ENCODE data around the gene ACSL1. TPM values are rescaled to one million over a fixed set of nuclear protein-coding genes. Genes with fewer than 3 reads are reported as not detected.
"Not testable (repeated sequence)": the region's sequence is repeated elsewhere in the genome, so short reads cannot be mapped to it uniquely, and the experiment has no call there.

ACSL1 gene
- polyA plus RNA-seq, 3 donors: 229 to 1,419 (median 453) TPM

- no peak overlapping the region for H3K27ac ChIP-seq (ENCODE audit: low read depth, low read length)
- WGBS, 3 donors: 55 to 72% (median 63%) methylated on average over 4 of the region's 4 CpGs
Observed at GRCh38 chr4:184747034-184747830, 78.5 kb downstream of the ACSL1 start.

DNA sequence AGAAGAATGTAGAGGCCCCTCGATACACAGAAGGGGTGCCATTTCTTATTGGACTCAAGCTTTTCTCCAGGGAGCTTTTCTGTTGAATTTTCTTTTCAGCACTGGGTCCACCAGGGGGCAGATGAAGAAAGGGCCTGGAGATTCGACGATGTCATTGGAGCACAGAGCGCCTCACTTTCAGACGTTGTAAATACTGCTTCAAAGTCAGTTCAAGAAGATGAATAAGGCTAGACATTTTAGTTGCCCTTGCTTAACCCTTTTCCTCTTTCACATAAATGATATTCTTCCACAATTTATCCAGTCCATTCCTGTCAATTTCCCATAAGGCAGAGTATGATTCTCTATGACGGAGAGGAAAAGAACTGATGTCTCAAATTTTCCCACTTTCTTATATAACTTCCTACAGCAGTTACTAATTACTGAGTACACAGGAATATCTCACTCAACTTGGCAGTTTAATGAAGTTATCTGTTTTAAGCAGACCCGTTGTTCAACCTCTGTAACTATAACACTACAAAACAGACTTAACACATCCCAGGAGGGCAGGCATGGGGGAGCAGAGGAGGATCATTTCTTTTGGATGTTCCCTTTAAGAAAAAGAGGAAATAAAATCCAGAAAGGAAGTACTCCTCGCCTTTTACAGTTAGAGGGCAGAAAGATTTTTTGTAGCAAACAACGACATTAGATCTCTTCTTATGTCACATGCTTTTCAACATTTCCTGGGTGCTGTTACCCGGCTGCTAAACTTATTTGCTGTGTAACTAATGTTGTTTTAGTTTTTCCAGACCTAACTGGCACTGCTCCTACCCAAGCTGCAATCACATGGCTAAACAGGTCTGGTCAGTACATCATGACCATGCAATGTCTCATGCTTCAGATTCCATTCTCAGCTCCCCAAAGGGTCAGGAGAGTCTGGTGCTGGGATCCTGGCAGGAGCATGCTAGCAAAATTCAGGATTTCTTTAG lies 79.7 kb downstream of the ACSL1 start:
- H3K27ac ChIP-seq (ENCODE audit: low read depth, low read length): no peak overlapping the region
- 4 to 9% (median 6%) methylated on average over 10 of the region's 10 CpGs for WGBS, 3 donors

DNA sequence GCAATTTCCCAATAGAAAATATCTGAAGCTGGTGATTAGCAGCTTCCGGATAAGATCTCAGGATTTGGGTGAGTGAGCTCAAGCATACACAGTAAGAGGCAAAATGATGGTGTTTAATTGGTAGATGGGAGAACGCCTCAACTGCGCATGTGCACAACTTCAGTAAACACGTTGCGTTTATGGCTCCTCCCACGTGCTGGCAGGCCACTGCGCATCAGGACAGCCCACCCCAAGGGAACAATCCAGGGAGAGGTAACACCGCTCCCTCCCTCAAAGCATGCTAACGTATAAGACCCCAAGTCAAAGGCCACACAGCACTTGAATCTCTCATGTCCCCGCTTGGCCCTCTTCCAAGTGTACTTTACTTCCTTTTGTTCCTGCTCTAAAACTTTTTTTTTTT lies 81.5 kb downstream of the ACSL1 start:
- WGBS, 3 donors: 85 to 94% (median 88%) methylated on average over 10 of the region's 10 CpGs
- no peak overlapping the region for H3K27ac ChIP-seq (ENCODE audit: low read depth, low read length)

DNA sequence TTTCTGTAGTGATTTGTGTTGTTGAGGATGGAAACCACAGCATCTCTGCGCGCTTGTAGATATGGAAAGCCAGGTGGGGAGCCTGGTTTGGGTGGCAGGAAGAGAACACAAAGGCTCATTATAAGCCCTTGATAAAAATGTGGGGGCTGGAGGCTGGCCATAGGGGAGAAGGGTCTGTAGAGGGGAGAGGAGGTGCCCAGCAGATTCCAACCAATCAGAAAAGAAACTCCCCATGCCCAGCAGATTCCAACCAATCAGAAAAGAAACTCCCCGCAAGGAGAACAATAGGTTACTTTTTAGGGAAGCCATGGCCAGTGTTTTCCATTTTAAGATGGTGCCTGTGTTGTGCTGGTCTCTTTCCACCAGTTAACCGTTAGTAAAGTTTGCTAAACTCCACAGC lies 82.1 kb downstream of the ACSL1 start:
- WGBS, 3 donors: 89 to 95% (median 94%) methylated on average over 4 of the region's 4 CpGs
- no peak overlapping the region for H3K27ac ChIP-seq (ENCODE audit: low read depth, low read length)

DNA sequence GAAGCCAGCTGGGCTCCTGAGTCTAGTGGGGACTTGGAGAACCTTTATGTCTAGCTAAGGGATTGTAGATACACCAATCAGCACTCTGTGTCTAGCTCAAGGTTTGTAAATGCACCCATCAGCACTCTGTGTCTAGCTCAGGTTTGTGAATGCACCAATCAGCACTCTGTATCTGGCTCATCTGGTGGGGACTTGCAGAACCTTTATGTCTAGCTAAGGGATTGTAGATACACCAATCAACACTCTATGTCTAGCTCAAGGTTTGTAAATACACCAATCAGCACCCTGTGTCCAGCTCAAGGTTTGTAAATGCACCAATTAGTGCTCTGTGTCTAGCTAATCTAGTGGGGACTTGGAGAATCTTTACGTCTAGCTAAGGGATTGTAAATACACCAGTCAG lies 84.1 kb downstream of the ACSL1 start:
- 46 to 83% (median 58%) methylated on average over 1 of the region's 1 CpG for WGBS, 3 donors
- H3K27ac ChIP-seq (ENCODE audit: low read depth, low read length): not testable (repeated sequence)

DNA sequence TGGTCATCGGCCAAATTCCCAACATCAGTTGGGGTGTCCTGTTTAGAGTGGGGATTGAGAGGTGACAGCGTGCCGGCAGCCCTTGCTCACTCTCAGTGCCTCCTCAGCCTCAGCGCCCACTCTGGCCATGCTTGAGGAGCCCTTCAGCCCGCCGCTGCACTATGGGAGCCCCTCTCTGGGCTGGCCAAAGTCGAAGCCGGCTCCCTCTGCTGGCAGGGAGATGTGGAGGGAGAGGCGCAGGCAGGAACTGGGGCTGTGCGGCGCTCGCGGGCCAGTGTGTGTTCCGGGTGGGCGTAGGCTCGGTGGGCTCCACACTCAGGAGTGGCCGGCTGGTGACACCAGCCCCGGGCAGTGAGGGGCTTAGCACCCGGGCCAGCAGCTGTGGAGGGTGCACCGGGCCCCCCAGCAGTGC lies 84.8 kb downstream of the ACSL1 start:
- 92 to 99% (median 96%) methylated on average over 14 to 20 of the region's 20 CpGs for WGBS, 3 donors
- H3K27ac ChIP-seq (ENCODE audit: low read depth, low read length): no peak overlapping the region

DNA sequence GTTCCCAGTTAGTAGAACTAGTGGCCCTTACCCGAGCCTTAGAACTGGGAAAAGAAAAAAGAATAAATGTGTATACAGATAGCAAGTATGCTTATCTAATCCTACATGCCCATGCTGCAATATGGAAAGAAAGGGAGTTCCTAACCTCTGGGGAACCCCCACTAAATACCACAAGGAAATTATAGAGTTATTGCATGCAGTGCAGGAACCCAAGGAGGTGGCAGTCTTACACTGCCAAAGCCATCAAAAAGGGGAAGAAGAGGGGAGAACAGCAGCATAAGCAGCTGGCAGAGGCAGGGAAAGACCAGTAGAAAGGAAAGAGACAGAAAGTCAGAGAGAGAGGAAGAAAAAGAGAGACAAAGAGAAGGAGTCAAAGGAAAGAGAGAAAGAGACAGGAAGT lies 86.2 kb downstream of the ACSL1 start:
- 15 to 61% (median 50%) methylated on average over 1 of the region's 1 CpG for WGBS, 3 donors
- not testable (repeated sequence) for H3K27ac ChIP-seq (ENCODE audit: low read depth, low read length)

DNA sequence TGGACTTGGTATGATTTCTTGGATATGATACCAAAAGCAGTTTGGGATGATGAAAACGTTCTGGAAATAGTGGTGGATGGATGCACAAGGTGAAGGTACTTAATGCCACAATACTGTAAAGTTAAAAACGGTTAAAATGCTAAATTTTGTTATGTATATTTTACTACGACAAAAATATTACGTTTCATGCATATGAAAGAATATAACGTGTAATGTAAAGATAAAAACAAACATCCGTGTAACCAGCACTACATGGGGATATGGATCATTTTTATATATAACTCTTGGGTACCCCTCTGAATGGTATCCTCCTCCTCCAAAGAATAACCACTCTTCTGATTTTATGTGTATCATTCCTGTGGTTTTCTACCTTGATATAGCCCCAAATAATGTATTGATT lies 91.0 kb downstream of the ACSL1 start:
- WGBS, 3 donors: 35 to 60% (median 50%) methylated on average over 6 of the region's 6 CpGs
- no peak overlapping the region for H3K27ac ChIP-seq (ENCODE audit: low read depth, low read length)

- H3K27ac ChIP-seq (ENCODE audit: low read depth, low read length): no peak within 1 kb of the TSS
- WGBS, 3 donors: 0% methylated on average over 61 to 69 of the region's 69 CpGs
Observed at GRCh38 chr4:184733654-184734524, 91.9 kb downstream of the ACSL1 start, which contains the start of gene CENPU. Gene CENPU (minus strand): TSS chr4:184734096. CDS start chr4:184734062, 34 bp downstream.

DNA sequence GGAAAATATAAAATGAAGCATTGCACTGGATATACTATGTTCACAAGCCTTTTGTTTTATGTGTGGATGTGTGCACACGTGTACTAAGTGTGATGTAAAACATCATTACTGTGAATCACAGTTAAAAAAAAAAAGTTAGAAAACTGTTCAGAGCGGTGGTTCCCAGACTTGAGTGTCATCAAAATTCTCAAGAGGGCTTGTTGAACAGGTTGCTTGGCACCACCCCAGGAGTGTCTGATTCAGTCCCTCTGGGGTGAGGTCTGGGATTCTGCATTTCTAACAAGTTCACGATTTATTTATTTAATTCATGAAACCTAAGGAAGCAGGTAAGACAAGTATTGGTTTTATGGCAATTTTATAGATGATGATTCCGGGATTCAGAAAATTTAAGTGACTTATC lies 93.6 kb downstream of the ACSL1 start:
- H3K27ac ChIP-seq (ENCODE audit: low read depth, low read length): no peak overlapping the region
- 64 to 68% (median 65%) methylated on average over 4 of the region's 4 CpGs for WGBS, 3 donors

DNA sequence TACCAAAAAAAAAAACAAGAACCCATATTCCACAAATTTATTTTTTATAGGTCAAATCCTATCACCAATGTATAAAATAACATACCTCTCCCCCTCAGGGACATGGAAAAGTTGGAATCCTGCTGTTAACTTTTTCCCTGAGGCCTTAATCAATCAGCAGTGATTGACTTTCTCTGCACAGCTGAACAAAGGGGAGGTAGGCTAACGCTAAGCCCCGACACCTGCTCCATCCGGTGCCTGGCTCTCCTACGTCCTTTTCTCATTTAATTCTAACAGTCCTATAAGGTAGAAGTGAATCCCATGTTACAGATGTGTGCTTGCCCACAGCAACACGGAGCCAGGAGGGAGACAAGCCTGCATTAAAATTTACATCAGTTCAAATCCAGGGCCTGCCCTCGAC lies 94.7 kb downstream of the ACSL1 start:
- H3K27ac ChIP-seq (ENCODE audit: low read depth, low read length): no peak overlapping the region
- 63 to 85% (median 83%) methylated on average over 6 of the region's 6 CpGs for WGBS, 3 donors

GRCh38 chr4:184729946-184730345 lies 95.8 kb downstream of the ACSL1 start:
- H3K27ac ChIP-seq (ENCODE audit: low read depth, low read length): no peak overlapping the region
- 71 to 79% (median 75%) methylated on average over 5 of the region's 5 CpGs for WGBS, 3 donors

- WGBS, 3 donors: 60 to 86% (median 85%) methylated on average over 2 of the region's 2 CpGs
- H3K27ac ChIP-seq (ENCODE audit: low read depth, low read length): no peak overlapping the region
Observed at GRCh38 chr4:184728858-184729257, 96.9 kb downstream of the ACSL1 start.

DNA sequence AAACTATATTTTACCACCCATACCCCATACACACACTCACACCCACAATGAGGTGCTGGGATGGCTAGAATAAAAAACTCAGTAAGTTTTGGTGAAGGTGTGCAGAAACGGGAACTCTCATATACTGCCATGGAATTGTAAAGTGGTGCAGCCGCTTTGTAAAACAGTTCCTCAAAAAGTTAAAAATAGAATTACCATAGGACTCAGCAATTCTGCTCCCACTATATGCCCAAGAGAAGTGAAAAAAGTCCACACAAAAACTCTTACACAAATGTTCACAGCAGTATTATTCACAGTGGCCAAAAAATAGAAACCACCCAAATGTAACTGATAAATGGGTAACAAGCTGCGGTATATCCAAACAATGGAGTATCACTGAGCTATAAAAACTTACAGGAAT lies 98.3 kb downstream of the ACSL1 start:
- WGBS, 3 donors: 83 to 97% (median 87%) methylated on average over 3 of the region's 3 CpGs
- H3K27ac ChIP-seq (ENCODE audit: low read depth, low read length): no peak overlapping the region

DNA sequence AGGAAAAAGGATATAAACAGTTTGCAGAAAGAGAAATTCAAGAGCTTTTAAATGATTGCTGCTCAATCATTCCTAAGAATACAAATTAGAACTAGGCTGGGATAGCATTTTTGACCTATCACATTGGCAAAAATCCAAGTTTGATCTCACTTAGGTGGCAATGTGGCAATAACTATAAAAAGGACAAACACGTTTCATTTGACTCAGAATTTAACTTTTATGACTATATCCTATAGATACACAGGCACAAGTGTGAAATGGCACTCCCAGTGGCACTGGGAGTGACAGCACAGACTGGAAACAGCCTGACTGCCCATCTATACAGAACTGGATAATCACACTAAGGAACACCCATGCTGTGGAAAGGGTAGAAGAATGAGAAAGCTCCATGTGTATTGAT lies 103.0 kb downstream of the ACSL1 start:
- no peak overlapping the region for H3K27ac ChIP-seq (ENCODE audit: low read depth, low read length)
- 33 to 75% (median 70%) methylated on average over 1 of the region's 1 CpG for WGBS, 3 donors

GRCh38 chr4:184721254-184721653 lies 104.5 kb downstream of the ACSL1 start:
- no peak overlapping the region for H3K27ac ChIP-seq (ENCODE audit: low read depth, low read length)

DNA sequence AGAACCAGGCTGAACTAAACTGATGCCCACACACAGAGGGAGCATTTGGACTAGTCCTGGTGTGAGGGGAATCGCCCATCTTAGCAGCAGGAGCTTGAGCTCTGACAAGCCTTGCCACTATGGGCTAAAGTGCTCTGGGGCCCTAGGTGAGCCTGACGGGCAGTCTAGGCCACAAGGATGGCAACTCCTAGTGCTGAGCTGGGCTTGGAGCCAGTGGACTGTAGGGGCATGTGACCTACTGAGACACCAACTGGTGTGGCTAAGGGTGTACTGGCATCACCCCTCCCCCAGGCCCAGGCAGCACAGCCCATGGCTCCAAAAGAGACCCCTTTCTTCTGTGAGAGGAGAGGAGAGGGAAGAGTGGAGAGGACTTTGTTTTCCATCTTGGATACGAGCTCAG lies 106.4 kb downstream of the ACSL1 start:
- H3K27ac ChIP-seq (ENCODE audit: low read depth, low read length): no peak overlapping the region
- WGBS, 3 donors: 88 to 100% (median 96%) methylated on average over 3 of the region's 3 CpGs

DNA sequence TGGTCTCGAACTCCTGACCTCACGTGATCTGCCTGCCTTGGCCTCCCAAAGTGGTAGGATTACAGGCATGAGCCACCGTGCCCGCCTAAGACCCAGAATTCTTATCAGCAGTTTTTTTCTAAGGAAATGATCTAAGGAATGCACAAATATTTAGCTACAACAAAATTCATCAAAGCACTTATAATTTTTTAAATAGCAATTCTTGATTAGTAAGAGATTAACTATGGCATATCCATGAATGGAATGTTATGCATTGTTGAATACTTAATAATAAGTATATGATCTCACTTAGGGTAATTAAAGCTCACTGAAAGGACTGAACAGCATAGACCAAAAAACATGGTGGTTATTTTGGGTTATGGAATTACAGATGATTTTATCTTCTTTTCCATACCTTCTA lies 110.2 kb downstream of the ACSL1 start:
- H3K27ac ChIP-seq (ENCODE audit: low read depth, low read length): no peak overlapping the region
- 93 to 95% (median 93%) methylated on average over 4 of the region's 4 CpGs for WGBS, 3 donors
